B cell (primary cell): ENCODE data around the gene CPED1. TPM values are rescaled to one million over a fixed set of nuclear protein-coding genes. Genes with fewer than 3 reads are reported as not detected.
A peak's percentile ranks its signal among the peaks of the same experiment; 100 is the strongest.

ENCODE experiments used
- ATAC-seq: fragments of 200-7000 bp; cut with Tn5 transposase; one replicate; pipeline ENCODE4 v1.10.0; 2021; ENCODE audit warnings: low read depth, mild to moderate bottlenecking, moderate number of reproducible peaks, moderate library complexity
- CTCF ChIA-PET: fragments of 350-600 bp; sonication (Branson Sonifier 250); formaldehyde crosslinking; loops from one replicate; lab custom pipeline; 2021; ENCODE audit warnings: antibody characterized with exemption, inconsistent platforms; lab: Charles Lee
- POLR2A ChIA-PET: fragments of 350-600 bp; sonication (Branson Sonifier 250); formaldehyde crosslinking; loops from one replicate; lab custom pipeline; 2021; ENCODE audit warnings: antibody characterized with exemption; lab: Charles Lee
- DNase-seq: peaks from one replicate; pipeline ENCODE4 v3.0.0; 2013
- H2AFZ ChIP-seq: 2 replicates; pipeline ENCODE4 v1.6.1; 2012; ENCODE audit warnings: mild to moderate bottlenecking, low read depth, low read length; ENCODE audit not compliant: insufficient read depth, poor library complexity, severe bottlenecking
- H3K27ac ChIP-seq, 2 donors: 1 replicate in 1 of 2; 2 replicates in 1 of 2; pipeline ENCODE4 v1.5.1; 2012 to 2013; ENCODE audit warnings: low read length in 2 of 2, mild to moderate bottlenecking in 2 of 2, moderate library complexity in 1 of 2
- H3K27me3 ChIP-seq, 4 experiments: fragments of 200-600 bp in 1 of 4; sonication (generic) in 1 of 4; replicated peaks in 1 of 4; 1 replicate in 2 of 4; 2 replicates in 2 of 4; pipeline versions ENCODE4 v1.6.1 to v1.7.0; 2013 to 2016; ENCODE audit warnings: low read length in 3 of 4, mild to moderate bottlenecking in 2 of 4, mixed read lengths in 1 of 4, moderate library complexity in 1 of 4; ENCODE audit not compliant: insufficient read depth in 4 of 4, control insufficient read depth in 3 of 4; ENCODE audit errors: control extremely low read depth in 1 of 4
- H3K36me3 ChIP-seq, 2 experiments: replicated peaks in 1 of 2; 1 replicate in 1 of 2; 2 replicates in 1 of 2; pipeline versions ENCODE4 v1.6.1 to v1.7.1; 2013; ENCODE audit warnings: low read length in 1 of 2; ENCODE audit not compliant: insufficient read depth in 2 of 2, control insufficient read depth in 1 of 2; ENCODE audit errors: control extremely low read depth in 1 of 2, extremely low read depth in 1 of 2
- H3K4me1 ChIP-seq, 2 donors: fragments of 200-600 bp in 1 of 2; sonication (generic) in 1 of 2; 1 replicate in 1 of 2; 2 replicates in 1 of 2; pipeline versions ENCODE4 v1.5.1 to v1.6.1; 2013 to 2017; ENCODE audit warnings: low read length in 2 of 2; ENCODE audit not compliant: control insufficient read depth in 2 of 2, insufficient read depth in 2 of 2
- H3K4me2 ChIP-seq: replicated peaks from 2 replicates; pipeline ENCODE3; 2012; ENCODE audit warnings: mild to moderate bottlenecking, low read depth, low read length; ENCODE audit not compliant: poor library complexity, severe bottlenecking
- H3K4me3 ChIP-seq, 5 experiments: fragments of 200-600 bp in 1 of 5; sonication (generic) in 1 of 5; 1 replicate in 3 of 5; 2 replicates in 2 of 5; pipeline versions ENCODE4 v1.5.1 to v1.7.0; 2011 to 2016; ENCODE audit warnings: low read length in 4 of 5, mild to moderate bottlenecking in 4 of 5, low read depth in 2 of 5, control low read depth in 1 of 5, moderate library complexity in 1 of 5; ENCODE audit not compliant: insufficient read depth in 1 of 5; ENCODE audit errors: control extremely low read depth in 1 of 5, extremely low read depth in 1 of 5
- H3K79me2 ChIP-seq: fragments of 200-600 bp; sonication (generic); one replicate; pipeline ENCODE4 v1.6.0; 2016; ENCODE audit warnings: low read length; ENCODE audit not compliant: control insufficient read depth, insufficient read depth
- H3K9ac ChIP-seq: fragments of 200-600 bp; sonication (generic); 2 replicates; pipeline ENCODE4 v1.6.1; 2017; ENCODE audit warnings: mild to moderate bottlenecking, low read length, moderate library complexity
- H3K9me3 ChIP-seq, 3 donors: one replicate each; pipeline versions ENCODE4 v1.6.1 to v1.7.1; 2013; ENCODE audit warnings: low read length in 2 of 3; ENCODE audit not compliant: control insufficient read depth in 2 of 3, insufficient read depth in 1 of 3; ENCODE audit errors: control extremely low read depth in 1 of 3
- H4K20me1 ChIP-seq: 2 replicates; pipeline ENCODE4 v1.6.0; 2012; ENCODE audit warnings: mild to moderate bottlenecking, low read length; ENCODE audit not compliant: insufficient read depth, control insufficient read depth, poor library complexity, severe bottlenecking
- H3K27ac Mint-ChIP-seq: one replicate; pipeline ENCODE4 v1.8.0; 2021; ENCODE audit warnings: mixed read lengths
- H3K27me3 Mint-ChIP-seq: one replicate; pipeline ENCODE4 v1.8.0; 2021; ENCODE audit warnings: mixed read lengths
- H3K4me1 Mint-ChIP-seq: one replicate; pipeline ENCODE4 v1.8.0; 2021; ENCODE audit warnings: mixed read lengths
- H3K4me3 Mint-ChIP-seq: one replicate; pipeline ENCODE4 v1.8.0; 2021; ENCODE audit warnings: mixed read lengths
- H3K9me3 Mint-ChIP-seq: one replicate; pipeline ENCODE4 v1.8.0; 2022; ENCODE audit warnings: mixed read lengths; ENCODE audit not compliant: insufficient read depth
- CTCF ChIP-seq: fragments of 200-600 bp; IDR thresholded peaks from one replicate; pipeline ENCODE4 v1.8.0; 2022; ENCODE audit warnings: antibody characterized with exemption, mild to moderate bottlenecking
- EZH2 ChIP-seq: IDR thresholded peaks from 2 replicates; pipeline ENCODE4 v1.6.1; 2012; ENCODE audit warnings: borderline replicate concordance, low read depth, mild to moderate bottlenecking, moderate library complexity, low read length; ENCODE audit not compliant: insufficient read depth, poor library complexity, severe bottlenecking
- WGBS: methylation state at CpG from one replicate; pipeline ENCODE4 v1.1.5; 2013; ENCODE audit warnings: missing lambda C conversion rate; ENCODE audit not compliant: insufficient coverage; 5-methylcytosine and 5-hydroxymethylcytosine counted together
- intact Hi-C: fragments of 100-400 bp; cut with micrococcal nuclease; formaldehyde crosslinking; loops from one replicate; pipeline ENCODE4 v1.10.0; 2022
- polyA plus RNA-seq: library from polyadenylated mRNA; depleted of rRNA; stranded (reverse); fragments of >200 nt; gene quantifications from 2 replicates; pipeline ENCODE4 v1.2.3, GENCODE V29; 2012
- total RNA-seq, 2 donors: library from RNA; stranded (reverse); fragments of 120-200 nt in 1 of 2; gene quantifications; 1 replicate in 1 of 2; 2 replicates in 1 of 2; pipeline versions ENCODE4 v1.2.3 to v1.2.4, GENCODE V29; 2013 to 2022

Gene CPED1
- total and polyA plus RNA-seq, 2 donors (not counting 1 experiment from before 2014, with no cell fraction given) = 0.44 to 3.8 TPM

- H3K27me3 Mint-ChIP-seq = no peaks in the 10 kb centered on the region
- WGBS = 79% methylated on average over 2 of the region's 2 CpGs
- CTCF ChIA-PET = interaction anchor here (2.2 kb wide), 1 partner anchor 20 kb away, joined by 6 read pairs; no protein-coding TSS in a partner anchor
Measured at GRCh38 chr7:121202834-121203233, 214.3 kb downstream of the CPED1 start.

GRCh38 chr7:121204537-121204936, 216.0 kb downstream of the CPED1 start:
- Histone ChIP-seq H3K4me3 (no peak overlapping the region), H3K36me3 (no peaks in the 10 kb centered on the region), H3K4me1 (peaks cover 31 to 36% of the 10 kb centered on the region in 2 donors), H3K27me3 (no peaks in the 10 kb centered on the region), H2AFZ (no peak overlapping the region), H3K79me2 (no peaks in the 10 kb centered on the region), H3K9ac (no peak overlapping the region), H3K9me3 (no peaks in the 10 kb centered on the region), H4K20me1 (no peaks in the 10 kb centered on the region), H3K4me2 (no peak overlapping the region), H3K27ac (no peak overlapping the region)
- Mint-ChIP-seq H3K4me3 (no peak overlapping the region), H3K27ac (no peak overlapping the region), H3K27me3 (no peaks in the 10 kb centered on the region), H3K4me1 (peaks cover 45% of the 10 kb centered on the region), H3K9me3 (no peaks in the 10 kb centered on the region)
- ATAC-seq (no peak), DNase-seq (no peak)
- POLR2A ChIA-PET = no interaction called here
- CTCF ChIA-PET = no interaction called here
- intact Hi-C loops = no loop called here
- WGBS = no CpG with 5 or more reads among the region's 1 CpG
- TF ChIP-seq EZH2 (no peak), CTCF (no peak)

More at GRCh38 chr7:121202834-121203233, 214.3 kb downstream of the CPED1 start:
- Mint-ChIP-seq H3K27ac (peak overlapping the region; percentile 74), H3K4me1 (peaks cover 57% of the 10 kb centered on the region), H3K9me3 (no peaks in the 10 kb centered on the region), H3K4me3 (no peak overlapping the region)
- Histone ChIP-seq H3K27me3 (no peaks in the 10 kb centered on the region), H2AFZ (peak overlapping the region; percentile 16), H3K4me2 (no peak overlapping the region), H3K4me3 (no peak overlapping the region), H3K4me1 (peaks cover 36 to 45% of the 10 kb centered on the region in 2 donors), H3K27ac (peak overlapping the region; percentile 68 to 89), H3K36me3 (no peaks in the 10 kb centered on the region), H4K20me1 (no peaks in the 10 kb centered on the region), H3K9ac (no peak overlapping the region), H3K79me2 (peaks cover 2% of the 10 kb centered on the region), H3K9me3 (no peaks in the 10 kb centered on the region)
- ATAC-seq = no peak
- TF ChIP-seq CTCF (no peak), EZH2 (no peak)
- POLR2A ChIA-PET = no interaction called here
- DNase-seq = no peak
- intact Hi-C loops = no loop called here
